Caco-2 (cell line): ENCODE results near the gene TUBB4B. TPM values are rescaled to one million over a fixed set of nuclear protein-coding genes. Genes with fewer than 3 reads are reported as not detected.

Experiments
- BruUV-seq: library from RNA; stranded (reverse); fragments of 400-500 nt; replicated peaks from 2 replicates; lab custom pipeline; 2021; lab: Mats Ljungman, UMichigan
- CTCF ChIA-PET: fragments of 300-600 bp; sonication (Branson Sonifier 250); formaldehyde crosslinking; loops from one replicate; lab custom pipeline; 2022; ENCODE audit warnings: antibody characterized with exemption; lab: Charles Lee
- POLR2A ChIA-PET: fragments of 300-600 bp; sonication (Branson Sonifier 250); formaldehyde crosslinking; loops from one replicate; lab custom pipeline; 2022; ENCODE audit warnings: antibody characterized with exemption; lab: Charles Lee
- DNase-seq, 2 experiments: peaks; one replicate each; pipeline versions ENCODE4 v3.0.0 to v3.0.0-alpha.2; 2020 to 2022
- H3K27me3 ChIP-seq: replicated peaks from 2 replicates; pipeline ENCODE4 v1.6.0; 2011; ENCODE audit warnings: low read length; ENCODE audit not compliant: control insufficient read depth, insufficient read depth
- H3K36me3 ChIP-seq: 2 replicates; pipeline ENCODE4 v1.5.1; 2011; ENCODE audit warnings: low read length; ENCODE audit not compliant: control insufficient read depth, insufficient read depth
- H3K4me1 ChIP-seq: fragments of 250-450 bp; sonication (Bioruptor Pico); 2 replicates; pipeline ENCODE4 v1.5.1; 2020; ENCODE audit warnings: mild to moderate bottlenecking
- H3K4me3 ChIP-seq: 2 replicates; pipeline ENCODE4 v1.5.1; 2011; ENCODE audit warnings: low read depth, mild to moderate bottlenecking, control low read depth, low read length
- H3K9me3 ChIP-seq: fragments of 250-450 bp; sonication (Bioruptor Pico); 2 replicates; pipeline ENCODE4 v1.5.1; 2020; ENCODE audit warnings: mild to moderate bottlenecking, moderate library complexity
- H3K27ac Mint-ChIP-seq: one replicate; pipeline ENCODE4 v1.8.0; 2022; ENCODE audit warnings: mixed read lengths; ENCODE audit not compliant: unreplicated experiment
- H3K27me3 Mint-ChIP-seq: one replicate; pipeline ENCODE4 v1.8.0; 2022; ENCODE audit warnings: mixed read lengths; ENCODE audit not compliant: insufficient read depth, unreplicated experiment
- H3K36me3 Mint-ChIP-seq: one replicate; pipeline ENCODE4 v1.8.0; 2022; ENCODE audit warnings: mild to moderate bottlenecking, mixed read lengths; ENCODE audit not compliant: insufficient read depth, unreplicated experiment
- H3K4me1 Mint-ChIP-seq: one replicate; pipeline ENCODE4 v1.8.0; 2022; ENCODE audit warnings: low read depth, mixed read lengths; ENCODE audit not compliant: unreplicated experiment
- H3K4me3 Mint-ChIP-seq: one replicate; pipeline ENCODE4 v1.8.0; 2022; ENCODE audit warnings: mild to moderate bottlenecking, moderate library complexity, mixed read lengths; ENCODE audit not compliant: unreplicated experiment
- H3K9me3 Mint-ChIP-seq: one replicate; pipeline ENCODE4 v1.8.0; 2022; ENCODE audit warnings: mixed read lengths; ENCODE audit not compliant: unreplicated experiment
- intact Hi-C: fragments of 100-400 bp; cut with micrococcal nuclease; formaldehyde crosslinking; loops from one replicate; pipeline ENCODE4 v1.10.0; 2022; ENCODE audit not compliant: unreplicated experiment
- total RNA-seq: library from RNA; stranded (reverse); gene quantifications from 2 replicates; pipeline ENCODE4 v1.2.3, GENCODE V29; 2022
- TF ChIP-seq, protein P1 (sequence below), 2 experiments: fragments of 200-600 bp in 1 of 2; IDR thresholded peaks; 1 replicate in 1 of 2; 2 replicates in 1 of 2; pipeline versions ENCODE4 v1.5.1 to v1.8.0; 2011 to 2022; ENCODE audit warnings: antibody characterized with exemption in 1 of 2, control low read depth in 1 of 2, inconsistent platforms in 1 of 2, low read depth in 1 of 2, low read length in 1 of 2, mild to moderate bottlenecking in 1 of 2, moderate library complexity in 1 of 2; ENCODE audit not compliant: insufficient read depth in 1 of 2, severe bottlenecking in 1 of 2, unreplicated experiment in 1 of 2

TUBB4B gene
- total RNA-seq, 1 experiment from 2014 or later: 487 TPM

- H3K36me3 Mint-ChIP-seq: peaks cover 28% of the 10 kb centered on the region
- no peaks in the 10 kb centered on the region for H3K9me3 ChIP-seq
- H3K4me3 Mint-ChIP-seq: no peak overlapping the region
- no peak overlapping the region for H3K27ac Mint-ChIP-seq
- no TSS peak for BruUV-seq
- CTCF ChIA-PET: no interaction called here
- intact Hi-C loops: no loop called here
- H3K27me3 Mint-ChIP-seq: no peaks in the 10 kb centered on the region
- H3K9me3 Mint-ChIP-seq: no peaks in the 10 kb centered on the region
- peaks cover 2% of the 10 kb centered on the region for H3K36me3 ChIP-seq
- no peak overlapping the region for H3K4me3 ChIP-seq
- H3K4me1 Mint-ChIP-seq: peaks cover 15% of the 10 kb centered on the region
- POLR2A ChIA-PET: no interaction called here
- TF ChIP-seq, protein P1, sequence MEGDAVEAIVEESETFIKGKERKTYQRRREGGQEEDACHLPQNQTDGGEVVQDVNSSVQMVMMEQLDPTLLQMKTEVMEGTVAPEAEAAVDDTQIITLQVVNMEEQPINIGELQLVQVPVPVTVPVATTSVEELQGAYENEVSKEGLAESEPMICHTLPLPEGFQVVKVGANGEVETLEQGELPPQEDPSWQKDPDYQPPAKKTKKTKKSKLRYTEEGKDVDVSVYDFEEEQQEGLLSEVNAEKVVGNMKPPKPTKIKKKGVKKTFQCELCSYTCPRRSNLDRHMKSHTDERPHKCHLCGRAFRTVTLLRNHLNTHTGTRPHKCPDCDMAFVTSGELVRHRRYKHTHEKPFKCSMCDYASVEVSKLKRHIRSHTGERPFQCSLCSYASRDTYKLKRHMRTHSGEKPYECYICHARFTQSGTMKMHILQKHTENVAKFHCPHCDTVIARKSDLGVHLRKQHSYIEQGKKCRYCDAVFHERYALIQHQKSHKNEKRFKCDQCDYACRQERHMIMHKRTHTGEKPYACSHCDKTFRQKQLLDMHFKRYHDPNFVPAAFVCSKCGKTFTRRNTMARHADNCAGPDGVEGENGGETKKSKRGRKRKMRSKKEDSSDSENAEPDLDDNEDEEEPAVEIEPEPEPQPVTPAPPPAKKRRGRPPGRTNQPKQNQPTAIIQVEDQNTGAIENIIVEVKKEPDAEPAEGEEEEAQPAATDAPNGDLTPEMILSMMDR (IDR thresholded peaks at IDR 0.05; ENCODE audit: insufficient read depth in 1 of 2, low read depth in 1 of 2, low read length in 1 of 2, severe bottlenecking in 1 of 2, unreplicated experiment in 1 of 2): no peak
- H3K4me1 ChIP-seq: peaks cover 35% of the 10 kb centered on the region
- H3K27me3 ChIP-seq: no peaks in the 10 kb centered on the region
- DNase-seq: no peak
These were observed 46.7 kb upstream of the TUBB4B start for GRCh38 chr9:137194388-137194787.

DNA sequence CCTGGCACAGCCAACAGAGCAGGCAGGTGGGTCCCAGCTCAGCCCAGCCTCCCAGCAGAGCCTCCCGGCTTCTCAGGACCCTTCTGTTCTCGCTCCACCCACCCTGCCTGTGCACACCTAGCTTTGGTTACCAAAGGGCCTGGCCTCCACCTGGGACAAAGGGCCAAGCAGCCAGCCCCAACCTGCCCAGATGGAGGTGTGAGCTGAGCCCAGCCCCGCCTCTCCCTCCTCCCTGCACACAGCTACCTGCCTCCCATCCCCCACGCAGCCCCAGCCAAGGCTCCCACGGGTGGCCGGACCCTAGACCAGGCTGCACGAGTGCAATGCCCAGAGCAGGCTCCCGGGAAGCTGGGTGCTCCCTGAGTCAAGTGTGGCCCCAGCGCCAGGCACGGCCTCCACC is 46.2 kb upstream of the TUBB4B start:
- Mint-ChIP-seq H3K9me3 (no peaks in the 10 kb centered on the region), H3K27ac (peak overlapping the region; percentile 61), H3K4me3 (no peak overlapping the region), H3K36me3 (peaks cover 30% of the 10 kb centered on the region), H3K27me3 (no peaks in the 10 kb centered on the region), H3K4me1 (peaks cover 15% of the 10 kb centered on the region)
- Histone ChIP-seq H3K27me3 (no peaks in the 10 kb centered on the region), H3K4me3 (no peak overlapping the region), H3K36me3 (peaks cover 2% of the 10 kb centered on the region), H3K4me1 (peaks cover 32% of the 10 kb centered on the region), H3K9me3 (no peaks in the 10 kb centered on the region)
- POLR2A ChIA-PET: no interaction called here
- BruUV-seq: no TSS peak
- TF ChIP-seq, protein P1 (IDR thresholded peaks at IDR 0.05; ENCODE audit: insufficient read depth in 1 of 2, low read depth in 1 of 2, low read length in 1 of 2, severe bottlenecking in 1 of 2, unreplicated experiment in 1 of 2): no peak
- CTCF ChIA-PET: interaction anchor here (0.7 to 1.1 kb wide), 2 partner anchors 33 to 42 kb away, joined by 3 to 4 read pairs; no protein-coding TSS in a partner anchor
- no peak for DNase-seq
- intact Hi-C loops: no loop called here

GRCh38 chr9:137195525-137196220 is 45.4 kb upstream of the TUBB4B start:
- Mint-ChIP-seq H3K27ac (peak overlapping the region; percentile 61), H3K36me3 (peaks cover 27% of the 10 kb centered on the region), H3K9me3 (no peaks in the 10 kb centered on the region), H3K4me3 (peak overlapping the region; percentile 26), H3K27me3 (no peaks in the 10 kb centered on the region), H3K4me1 (peaks cover 12% of the 10 kb centered on the region)
- Histone ChIP-seq H3K9me3 (no peaks in the 10 kb centered on the region), H3K27me3 (no peaks in the 10 kb centered on the region), H3K4me1 (peaks cover 29% of the 10 kb centered on the region), H3K36me3 (peaks cover 2% of the 10 kb centered on the region; the same call in 1 of the 2 replicates), H3K4me3 (no peak overlapping the region)
- intact Hi-C loops: no loop called here
- TF ChIP-seq, protein P1 (IDR thresholded peaks at IDR 0.05; ENCODE audit: insufficient read depth in 1 of 2, low read depth in 1 of 2, low read length in 1 of 2, severe bottlenecking in 1 of 2, unreplicated experiment in 1 of 2): no peak
- no peak for DNase-seq
- BruUV-seq: no TSS peak
- POLR2A ChIA-PET: interaction anchor here (0.7 to 1.0 kb wide), 2 partner anchors 28 to 45 kb away, joined by 3 read pairs; no protein-coding TSS in a partner anchor
- CTCF ChIA-PET: interaction anchor here (0.7 to 1.1 kb wide), 2 partner anchors 34 to 41 kb away, joined by 3 to 4 read pairs; no protein-coding TSS in a partner anchor
